ENCODE results near the gene SLC25A13.

SLC25A13 gene

DNA sequence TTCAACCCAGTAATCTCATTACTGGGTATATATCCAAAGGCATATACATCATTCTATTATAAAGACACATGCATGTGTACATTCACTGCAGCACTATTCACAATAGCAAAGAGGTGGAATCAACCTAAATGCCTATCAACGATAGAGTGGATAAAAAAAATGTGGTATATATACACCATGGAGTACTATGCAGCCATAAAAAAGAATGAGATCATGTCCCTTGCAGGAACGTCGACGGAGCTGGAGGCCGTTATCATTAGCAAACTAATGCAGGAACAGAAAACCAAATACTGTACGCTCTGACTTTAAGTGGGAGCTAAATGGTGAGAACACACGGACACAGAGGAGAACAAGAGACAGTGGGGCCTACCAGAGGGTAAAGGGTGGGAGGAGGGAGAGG lies 105.5 kb downstream of the SLC25A13 start:
- FAIRE-seq = no peak
- DNase-seq (ENCODE audit: insufficient read length, low spot score) = no peak
- TF ChIP-seq POLR2A (IDR thresholded peaks at IDR 0.05; ENCODE audit: low read depth, low read length) (no peak), SPI1 (IDR thresholded peaks at IDR 0.05; ENCODE audit: low read depth, low read length) (no peak), TAF1 (IDR thresholded peaks at IDR 0.05; ENCODE audit: low read depth, low read length) (no peak), POLR2AphosphoS5 (IDR thresholded peaks at IDR 0.05; ENCODE audit: low read depth, low read length) (no peak), PAX5 (IDR thresholded peaks at IDR 0.05; ENCODE audit: insufficient read depth, low read length, severe bottlenecking) (no peak), POU2F2 (IDR thresholded peaks at IDR 0.05; ENCODE audit: low read depth, low read length) (no peak)

DNA sequence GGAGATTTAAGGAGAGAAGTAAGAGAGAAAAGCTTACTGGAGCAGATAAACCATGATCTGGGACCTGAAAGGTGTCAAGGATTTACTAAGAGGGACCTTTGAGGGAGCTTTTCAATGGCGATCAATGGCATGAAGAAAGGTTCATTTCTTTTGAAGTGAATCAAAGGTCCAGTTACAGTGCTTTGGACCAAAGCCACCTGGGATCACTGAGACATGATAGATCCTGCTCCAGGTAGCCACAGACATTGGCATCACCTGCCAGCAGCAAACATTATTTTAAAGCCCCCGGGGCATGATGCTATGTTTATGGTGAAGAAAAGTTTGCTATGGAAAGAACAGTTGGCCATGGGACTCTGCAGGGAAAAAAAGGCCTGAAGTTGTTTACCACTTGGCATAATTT lies 109.4 kb downstream of the SLC25A13 start:
- no peak for DNase-seq (ENCODE audit: insufficient read length, low spot score)

DNA sequence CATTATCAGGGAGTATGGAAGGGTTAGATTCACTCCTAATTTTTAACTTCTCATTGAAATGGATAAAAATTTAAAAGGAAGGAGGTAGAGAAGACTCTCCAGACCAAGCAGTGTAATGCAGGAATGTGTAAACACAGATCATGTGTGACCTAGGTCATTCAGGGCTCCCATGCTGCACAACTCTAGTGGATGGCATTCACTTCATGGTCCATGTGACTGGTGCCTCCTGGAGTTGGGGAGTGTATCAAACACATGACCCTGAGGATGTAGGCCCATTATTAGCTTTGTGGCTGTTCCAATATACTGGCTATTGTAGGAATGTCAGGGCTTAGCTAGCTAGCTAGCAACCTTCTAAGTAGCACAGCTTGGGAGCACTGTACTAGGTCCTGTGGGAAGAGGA lies 109.9 kb downstream of the SLC25A13 start:
- FAIRE-seq (no peak), DNase-seq (ENCODE audit: insufficient read length, low spot score) (no peak)
- TF ChIP-seq POLR2AphosphoS5 (IDR thresholded peaks at IDR 0.05; ENCODE audit: low read depth, low read length) (no peak), PAX5 (IDR thresholded peaks at IDR 0.05; ENCODE audit: insufficient read depth, low read length, severe bottlenecking) (no peak), POU2F2 (IDR thresholded peaks at IDR 0.05; ENCODE audit: low read depth, low read length) (no peak)

More for the DNA sequence above, 109.4 kb downstream of the SLC25A13 start:
- no peak for TF ChIP-seq TAF1 (IDR thresholded peaks at IDR 0.05; ENCODE audit: low read depth, low read length)
- no peak for TF ChIP-seq PAX5 (IDR thresholded peaks at IDR 0.05; ENCODE audit: insufficient read depth, low read length, severe bottlenecking)
- no peak for TF ChIP-seq POLR2A (IDR thresholded peaks at IDR 0.05; ENCODE audit: low read depth, low read length)
- no peak for TF ChIP-seq POLR2AphosphoS5 (IDR thresholded peaks at IDR 0.05; ENCODE audit: low read depth, low read length)
- no peak for TF ChIP-seq SPI1 (IDR thresholded peaks at IDR 0.05; ENCODE audit: low read depth, low read length)
- TF ChIP-seq POU2F2 (IDR thresholded peaks at IDR 0.05; ENCODE audit: low read depth, low read length) = no peak
- no peak for FAIRE-seq

DNA sequence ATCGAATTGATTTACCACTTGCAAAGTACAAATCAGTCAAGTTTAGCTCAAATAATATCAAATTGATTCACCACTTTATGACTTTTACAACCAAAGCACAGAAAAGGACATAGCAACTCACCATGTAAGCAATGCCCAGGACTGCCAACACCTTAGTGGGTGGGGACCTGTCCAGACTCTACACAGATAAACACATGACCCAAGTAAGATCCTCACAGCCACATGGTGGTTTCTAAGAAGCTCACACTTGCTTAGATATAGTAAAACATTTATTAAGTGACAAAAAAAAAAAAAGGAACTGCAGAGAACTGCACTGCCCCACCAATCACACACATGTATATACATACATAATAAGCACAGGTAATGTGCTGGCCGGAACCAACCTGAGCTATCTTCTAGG lies 116.2 kb downstream of the SLC25A13 start:
- DNase-seq (ENCODE audit: insufficient read length, low spot score) (no peak), FAIRE-seq (no peak)
- TF ChIP-seq POU2F2 (IDR thresholded peaks at IDR 0.05; ENCODE audit: low read depth, low read length) (no peak), TAF1 (IDR thresholded peaks at IDR 0.05; ENCODE audit: low read depth, low read length) (no peak), SPI1 (IDR thresholded peaks at IDR 0.05; ENCODE audit: low read depth, low read length) (no peak), POLR2AphosphoS5 (IDR thresholded peaks at IDR 0.05; ENCODE audit: low read depth, low read length) (no peak), POLR2A (IDR thresholded peaks at IDR 0.05; ENCODE audit: low read depth, low read length) (no peak), PAX5 (IDR thresholded peaks at IDR 0.05; ENCODE audit: insufficient read depth, low read length, severe bottlenecking) (no peak)

DNA sequence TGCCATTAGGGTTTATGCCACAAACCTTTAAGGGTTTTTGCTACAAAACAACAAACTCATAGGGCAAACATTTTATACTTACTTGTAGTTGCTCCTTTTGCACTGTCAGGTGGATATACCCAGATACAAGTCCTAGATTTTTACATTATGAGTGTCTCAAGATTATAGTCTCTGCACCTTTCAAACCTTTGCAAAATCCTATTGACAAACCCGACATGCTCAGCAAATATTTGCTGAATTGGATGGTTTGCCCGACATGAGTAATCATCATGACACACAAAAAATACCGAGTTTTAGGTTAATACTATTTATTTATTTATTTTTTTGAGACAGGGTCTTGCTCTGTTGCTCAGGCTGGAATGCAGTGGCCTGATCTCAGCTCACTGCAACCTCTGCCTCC lies 117.3 kb downstream of the SLC25A13 start:
- DNase-seq (ENCODE audit: insufficient read length, low spot score) = no peak
- FAIRE-seq = no peak
- TF ChIP-seq POLR2AphosphoS5 (IDR thresholded peaks at IDR 0.05; ENCODE audit: low read depth, low read length) = no peak
- TF ChIP-seq TAF1 (IDR thresholded peaks at IDR 0.05; ENCODE audit: low read depth, low read length) = no peak
- no peak for TF ChIP-seq PAX5 (IDR thresholded peaks at IDR 0.05; ENCODE audit: insufficient read depth, low read length, severe bottlenecking)
- TF ChIP-seq POU2F2 (IDR thresholded peaks at IDR 0.05; ENCODE audit: low read depth, low read length) = no peak
- no peak for TF ChIP-seq SPI1 (IDR thresholded peaks at IDR 0.05; ENCODE audit: low read depth, low read length)
- no peak for TF ChIP-seq POLR2A (IDR thresholded peaks at IDR 0.05; ENCODE audit: low read depth, low read length)

DNA sequence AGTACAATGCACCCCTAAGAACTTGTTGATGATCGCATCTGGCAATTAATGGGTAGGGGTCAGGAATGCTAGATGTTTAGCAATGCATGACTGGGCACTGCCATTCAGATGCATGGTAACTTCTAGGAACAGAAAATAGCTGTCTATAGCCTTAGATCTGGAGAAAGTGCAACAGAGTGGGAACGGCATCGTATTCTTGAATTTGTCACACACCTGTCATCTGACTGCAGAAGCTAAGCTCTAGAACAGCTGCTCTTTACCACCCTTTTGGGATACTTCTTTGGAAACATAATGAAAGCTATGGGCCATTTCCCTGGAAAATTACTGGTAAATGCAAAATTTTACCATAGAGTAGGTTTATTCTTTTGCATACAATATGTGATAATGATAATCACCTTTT lies 118.1 kb downstream of the SLC25A13 start:
- FAIRE-seq (no peak), DNase-seq (ENCODE audit: insufficient read length, low spot score) (no peak)
- TF ChIP-seq POLR2A (IDR thresholded peaks at IDR 0.05; ENCODE audit: low read depth, low read length) (no peak), POLR2AphosphoS5 (IDR thresholded peaks at IDR 0.05; ENCODE audit: low read depth, low read length) (no peak), POU2F2 (IDR thresholded peaks at IDR 0.05; ENCODE audit: low read depth, low read length) (no peak), TAF1 (IDR thresholded peaks at IDR 0.05; ENCODE audit: low read depth, low read length) (no peak), PAX5 (IDR thresholded peaks at IDR 0.05; ENCODE audit: insufficient read depth, low read length, severe bottlenecking) (no peak), SPI1 (IDR thresholded peaks at IDR 0.05; ENCODE audit: low read depth, low read length) (no peak)

DNA sequence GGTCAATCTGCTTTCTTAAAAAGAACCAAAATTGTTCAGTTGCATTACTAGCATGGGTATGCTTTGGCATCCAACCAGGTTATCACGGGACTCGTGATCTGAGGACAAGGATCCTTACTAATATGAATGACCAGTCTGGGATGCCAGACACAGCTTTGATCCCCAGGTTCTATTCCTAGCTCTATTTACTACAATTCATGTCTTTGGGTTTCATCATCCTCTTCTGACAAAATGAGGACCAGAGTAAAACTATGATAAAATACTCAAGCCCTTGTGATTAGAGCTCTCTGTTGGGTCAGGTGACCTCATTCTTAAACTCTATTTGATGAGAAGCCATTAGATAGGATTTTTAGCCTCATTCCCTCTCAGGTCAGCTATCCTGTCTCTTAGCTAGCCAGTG lies 119.8 kb downstream of the SLC25A13 start:
- TF ChIP-seq POLR2AphosphoS5 (IDR thresholded peaks at IDR 0.05; ENCODE audit: low read depth, low read length) (no peak), PAX5 (IDR thresholded peaks at IDR 0.05; ENCODE audit: insufficient read depth, low read length, severe bottlenecking) (no peak), POLR2A (IDR thresholded peaks at IDR 0.05; ENCODE audit: low read depth, low read length) (no peak), POU2F2 (IDR thresholded peaks at IDR 0.05; ENCODE audit: low read depth, low read length) (no peak), SPI1 (IDR thresholded peaks at IDR 0.05; ENCODE audit: low read depth, low read length) (no peak), TAF1 (IDR thresholded peaks at IDR 0.05; ENCODE audit: low read depth, low read length) (no peak)
- FAIRE-seq = no peak
- DNase-seq (ENCODE audit: insufficient read length, low spot score) = no peak

DNA sequence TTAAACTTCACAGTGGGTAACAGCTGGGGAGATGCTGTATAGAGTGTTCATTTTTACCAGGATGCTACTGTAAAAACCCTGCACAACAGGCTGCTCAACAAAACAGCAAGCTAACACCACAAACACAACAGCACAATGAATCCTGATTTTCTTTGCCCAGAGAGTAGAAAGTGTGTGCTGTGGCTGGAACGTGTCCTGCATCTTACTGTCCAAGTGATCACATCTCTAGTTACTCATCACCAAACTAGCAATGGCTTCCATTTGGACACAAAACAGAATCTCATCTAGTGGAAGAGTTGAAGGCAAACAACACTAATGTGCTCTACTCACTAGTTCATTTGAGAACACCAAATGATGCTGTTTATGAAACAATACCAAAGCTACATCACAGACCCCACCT lies 121.2 kb downstream of the SLC25A13 start:
- FAIRE-seq (no peak), DNase-seq (ENCODE audit: insufficient read length, low spot score) (no peak)
- no peak for TF ChIP-seq PAX5 (IDR thresholded peaks at IDR 0.05; ENCODE audit: insufficient read depth, low read length, severe bottlenecking)
- no peak for TF ChIP-seq POLR2A (IDR thresholded peaks at IDR 0.05; ENCODE audit: low read depth, low read length)
- TF ChIP-seq TAF1 (IDR thresholded peaks at IDR 0.05; ENCODE audit: low read depth, low read length) = no peak
- TF ChIP-seq POU2F2 (IDR thresholded peaks at IDR 0.05; ENCODE audit: low read depth, low read length) = no peak
- TF ChIP-seq POLR2AphosphoS5 (IDR thresholded peaks at IDR 0.05; ENCODE audit: low read depth, low read length) = no peak
- no peak for TF ChIP-seq SPI1 (IDR thresholded peaks at IDR 0.05; ENCODE audit: low read depth, low read length)

DNA sequence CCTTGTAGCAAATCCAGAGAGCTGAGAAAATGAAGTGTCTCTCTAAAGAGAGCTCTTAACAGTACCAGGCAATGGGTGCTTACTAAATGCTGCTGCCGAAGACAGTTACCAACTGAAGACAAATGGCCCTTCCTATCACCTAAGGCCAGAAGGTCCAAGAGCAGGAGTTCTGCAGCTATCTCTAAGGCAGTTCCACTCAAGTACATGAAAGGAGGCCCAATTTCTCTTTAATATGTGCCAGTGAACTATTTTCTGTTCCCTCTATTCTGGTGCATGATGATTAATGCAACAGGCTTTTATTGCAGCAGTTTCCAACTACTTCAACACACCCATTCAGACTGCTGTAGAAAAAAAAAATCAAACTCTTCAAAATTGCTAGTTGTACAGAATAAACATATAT lies 122.5 kb downstream of the SLC25A13 start:
- no peak for TF ChIP-seq TAF1 (IDR thresholded peaks at IDR 0.05; ENCODE audit: low read depth, low read length)
- TF ChIP-seq SPI1 (IDR thresholded peaks at IDR 0.05; ENCODE audit: low read depth, low read length) = no peak
- TF ChIP-seq POLR2AphosphoS5 (IDR thresholded peaks at IDR 0.05; ENCODE audit: low read depth, low read length) = no peak
- no peak for TF ChIP-seq POU2F2 (IDR thresholded peaks at IDR 0.05; ENCODE audit: low read depth, low read length)
- TF ChIP-seq POLR2A (IDR thresholded peaks at IDR 0.05; ENCODE audit: low read depth, low read length) = no peak
- TF ChIP-seq PAX5 (IDR thresholded peaks at IDR 0.05; ENCODE audit: insufficient read depth, low read length, severe bottlenecking) = no peak
- DNase-seq (ENCODE audit: insufficient read length, low spot score) = no peak
- no peak for FAIRE-seq

DNA sequence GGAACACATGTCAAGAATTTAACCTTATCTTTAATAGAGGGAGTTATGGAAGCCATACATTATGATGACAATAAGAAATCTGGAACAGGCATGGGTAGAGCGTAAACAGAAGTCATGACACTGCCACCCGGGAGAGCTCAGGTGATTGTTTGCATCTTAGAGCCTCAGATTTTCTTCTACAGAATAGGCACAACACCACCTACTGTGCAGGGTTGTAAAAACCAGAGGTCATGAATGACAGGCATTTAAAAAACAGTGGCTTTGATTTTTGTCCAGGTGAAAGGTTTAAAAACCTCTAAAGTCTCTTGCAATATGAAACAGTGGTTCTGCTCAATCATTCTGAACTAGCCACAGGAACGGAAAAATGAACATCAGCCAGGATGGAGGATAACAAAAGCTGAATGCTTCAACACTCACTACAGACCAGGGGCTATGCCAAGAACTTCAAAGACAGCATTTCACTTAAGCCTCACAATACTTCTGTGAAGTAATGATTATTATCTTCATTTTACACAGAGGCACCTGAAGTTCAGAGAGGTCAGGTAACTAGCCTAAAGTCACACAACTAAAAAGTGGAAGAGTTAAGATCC lies 123.8 kb downstream of the SLC25A13 start:
- no peak for FAIRE-seq
- no peak for DNase-seq (ENCODE audit: insufficient read length, low spot score)
- TF ChIP-seq PAX5 (IDR thresholded peaks at IDR 0.05; ENCODE audit: insufficient read depth, low read length, severe bottlenecking) (no peak), TAF1 (IDR thresholded peaks at IDR 0.05; ENCODE audit: low read depth, low read length) (no peak), SPI1 (IDR thresholded peaks at IDR 0.05; ENCODE audit: low read depth, low read length) (no peak), POLR2AphosphoS5 (IDR thresholded peaks at IDR 0.05; ENCODE audit: low read depth, low read length) (no peak), POLR2A (IDR thresholded peaks at IDR 0.05; ENCODE audit: low read depth, low read length) (no peak), POU2F2 (IDR thresholded peaks at IDR 0.05; ENCODE audit: low read depth, low read length) (no peak)

All from GM12891 (cell line).